ENCODE data around the gene FJX1.
"Not testable (repeated sequence)": the region's sequence is repeated elsewhere in the genome, so short reads cannot be mapped to it uniquely, and the experiment has no call there.

Gene FJX1

GRCh38 chr11:35662649-35663407, 44.6 kb downstream of the FJX1 start, which contains the start of gene TRIM44:
Gene TRIM44 (plus strand): TSS chr11:35662775. CDS start chr11:35663112, 337 bp downstream.
- H3K4me3 ChIP-seq (ENCODE audit: low read length), result peak within 1 kb of the TSS; percentile 92
- TF ChIP-seq CTCF (conservative IDR thresholded peaks at IDR 0.05; ENCODE audit: low read length), result no peak
- peak; percentile 86 for DNase-seq (ENCODE audit: low read depth)

DNA sequence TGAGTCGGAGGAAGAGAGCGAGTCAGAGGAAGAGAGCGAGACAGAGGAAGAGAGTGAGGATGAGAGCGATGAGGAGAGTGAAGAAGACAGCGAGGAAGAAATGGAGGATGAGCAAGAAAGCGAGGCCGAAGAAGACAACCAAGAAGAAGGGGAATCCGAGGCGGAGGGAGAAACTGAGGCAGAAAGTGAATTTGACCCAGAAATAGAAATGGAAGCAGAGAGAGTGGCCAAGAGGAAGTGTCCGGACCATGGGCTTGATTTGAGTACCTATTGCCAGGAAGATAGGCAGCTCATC, 45.1 kb downstream of the FJX1 start:
- no peak for DNase-seq (ENCODE audit: low read depth)
- peak overlapping the region; percentile 92 for H3K4me3 ChIP-seq (ENCODE audit: low read length)
- no peak for TF ChIP-seq CTCF (conservative IDR thresholded peaks at IDR 0.05; ENCODE audit: low read length)

DNA sequence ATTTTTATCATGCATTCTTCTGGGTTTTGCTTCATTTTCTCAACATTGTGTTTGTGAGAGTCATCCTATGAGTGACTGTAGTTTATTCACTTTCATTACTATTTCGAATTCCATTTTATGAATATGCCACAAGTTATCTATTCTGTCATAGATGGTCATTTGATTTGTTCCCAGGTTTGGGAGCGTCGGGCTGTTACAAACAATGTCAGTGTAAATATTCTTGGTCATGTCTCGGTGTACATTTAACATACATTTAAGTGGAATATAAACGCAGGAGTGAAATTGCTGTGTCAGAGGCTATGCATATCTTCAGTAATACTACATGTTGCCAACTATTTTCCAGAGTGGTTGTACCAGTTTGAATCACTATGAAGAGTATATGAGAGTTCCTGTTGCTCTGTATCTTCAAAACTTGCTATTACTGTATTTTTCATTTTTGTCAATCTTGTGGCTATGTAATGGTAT, 46.7 kb downstream of the FJX1 start:
- DNase-seq (ENCODE audit: low read depth), result peak; percentile 38

DNA sequence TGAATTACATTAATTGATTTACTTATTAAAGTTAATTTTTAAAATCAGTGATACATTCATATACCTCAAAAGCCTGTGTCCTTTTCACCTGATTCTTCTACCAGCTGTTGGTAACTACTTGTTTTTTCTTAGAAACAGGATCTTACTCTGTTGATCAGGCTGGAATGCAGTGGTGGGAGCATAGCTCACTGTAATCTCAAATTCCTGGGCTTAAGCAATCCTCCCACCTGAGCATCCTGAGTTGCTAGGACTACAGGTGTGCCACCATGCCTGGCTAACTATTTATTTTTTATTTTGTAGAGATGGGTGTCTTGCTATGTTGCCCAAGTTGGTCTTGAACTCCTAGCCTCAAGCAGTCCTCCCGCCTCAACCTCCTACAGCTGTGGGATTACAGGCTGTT, 49.0 kb downstream of the FJX1 start:
- no peak for DNase-seq (ENCODE audit: low read depth)
- no peak overlapping the region for H3K4me3 ChIP-seq (ENCODE audit: low read length)
- TF ChIP-seq CTCF (conservative IDR thresholded peaks at IDR 0.05; ENCODE audit: low read length), result no peak

More for the DNA sequence above, 46.7 kb downstream of the FJX1 start:
- no peak for TF ChIP-seq CTCF (conservative IDR thresholded peaks at IDR 0.05; ENCODE audit: low read length)
- no peak overlapping the region for H3K4me3 ChIP-seq (ENCODE audit: low read length)

- H3K4me3 ChIP-seq (ENCODE audit: low read length); DNase-seq (ENCODE audit: low read depth): not testable (repeated sequence)
Observed at GRCh38 chr11:35668350-35668749, 50.1 kb downstream of the FJX1 start.

Measured in AG10803 (cell line).